ENCODE data around the gene TFE3.

GRCh38 chrX:49039598-49040375 lies 3.4 kb downstream of the TFE3 start:
- no peak for TF ChIP-seq CTCF (IDR thresholded peaks at IDR 0.05 in 4 of 5, conservative IDR thresholded peaks at IDR 0.05 in 1 of 5)
- peak in 1 of 2 donors; percentile 12 for TF ChIP-seq POLR2A (IDR thresholded peaks at IDR 0.05)

Data from gastrocnemius medialis (tissue), 4 donors.